ENCODE data around the gene TMPRSS9. TPM values are rescaled to one million over a fixed set of nuclear protein-coding genes. Genes with fewer than 3 reads are reported as not detected.
"Not testable (repeated sequence)": the region's sequence is repeated elsewhere in the genome, so short reads cannot be mapped to it uniquely, and the experiment has no call there.

Gene TMPRSS9
- polyA plus RNA-seq, 1 donor (not counting 4 experiments of a cell fraction or from before 2014, with no cell fraction given), result not detected

- Histone ChIP-seq H3K4me3 (ENCODE audit: control insufficient read depth in 2 of 3, extremely low read depth in 1 of 3, insufficient read depth in 2 of 3, low read depth in 1 of 3, low read length in 3 of 3) (no peak overlapping the region), H4K20me1 (ENCODE audit: control insufficient read depth, extremely low read depth, insufficient read depth, low read length) (no peaks in the 10 kb centered on the region), H3K4me1 (ENCODE audit: control insufficient read depth, extremely low read depth, insufficient read depth, low read length) (no peaks in the 10 kb centered on the region), H2AFZ (ENCODE audit: control insufficient read depth, low read length) (no peak overlapping the region), H3K27me3 (ENCODE audit: control insufficient read depth, extremely low read depth, insufficient read depth, low read length) (no peaks in the 10 kb centered on the region), H3K9me1 (ENCODE audit: control insufficient read depth, extremely low read depth, insufficient read depth, low read length) (no peaks in the 10 kb centered on the region), H3K4me2 (ENCODE audit: control insufficient read depth, extremely low read depth, insufficient read depth, low read depth, low read length) (no peak overlapping the region), H3K9ac (ENCODE audit: control insufficient read depth, extremely low read depth, insufficient read depth, low read length) (no peak overlapping the region), H3K79me2 (ENCODE audit: control insufficient read depth, insufficient read depth, low read length) (no peaks in the 10 kb centered on the region), H3K9me3 (ENCODE audit: control insufficient read depth, low read depth, low read length) (no peaks in the 10 kb centered on the region), H3K36me3 (ENCODE audit: control insufficient read depth in 2 of 2, extremely low read depth in 1 of 2, insufficient read depth in 2 of 2, low read length in 2 of 2) (peaks cover 5 to 15% of the 10 kb centered on the region in 2 experiments), H3K27ac (ENCODE audit: control insufficient read depth, insufficient read depth, low read length) (no peak overlapping the region)
- no peak for TF ChIP-seq CTCF (optimal IDR thresholded peaks at IDR 0.05 in 1 of 3, IDR thresholded peaks at IDR 0.05 in 1 of 3, conservative IDR thresholded peaks at IDR 0.05 in 1 of 3; ENCODE audit: extremely low read depth in 1 of 3, insufficient read depth in 2 of 3, low read length in 3 of 3)
- TF ChIP-seq EZH2 (IDR thresholded peaks at IDR 0.05; ENCODE audit: low read length), result no peak
- dilution Hi-C loops (cut with MboI; ENCODE audit: extremely low pct_ligation_motif_present, low sequenced_read_pairs), result no loop called here
- FAIRE-seq (no peak), DNase-seq (ENCODE audit: low read depth, low spot score) (no peak)
Measured at GRCh38 chr19:2415973-2416319, 55.9 kb downstream of the TMPRSS9 start.

GRCh38 chr19:2416321-2417097 lies 56.4 kb downstream of the TMPRSS9 start:
- Histone ChIP-seq H3K9me1 (ENCODE audit: control insufficient read depth, extremely low read depth, insufficient read depth, low read length) (no peaks in the 10 kb centered on the region), H2AFZ (ENCODE audit: control insufficient read depth, low read length) (no peak overlapping the region)

GRCh38 chr19:2417436-2417835 lies 57.4 kb downstream of the TMPRSS9 start:
- H4K20me1 ChIP-seq (ENCODE audit: control insufficient read depth, extremely low read depth, insufficient read depth, low read length); H3K9ac ChIP-seq (ENCODE audit: control insufficient read depth, extremely low read depth, insufficient read depth, low read length); H3K27me3 ChIP-seq (ENCODE audit: control insufficient read depth, extremely low read depth, insufficient read depth, low read length); H3K79me2 ChIP-seq (ENCODE audit: control insufficient read depth, insufficient read depth, low read length); H2AFZ ChIP-seq (ENCODE audit: control insufficient read depth, low read length); FAIRE-seq; DNase-seq (ENCODE audit: low read depth, low spot score); H3K4me3 ChIP-seq (ENCODE audit: control insufficient read depth in 2 of 3, extremely low read depth in 1 of 3, insufficient read depth in 2 of 3, low read depth in 1 of 3, low read length in 3 of 3); H3K9me3 ChIP-seq (ENCODE audit: control insufficient read depth, low read depth, low read length); H3K27ac ChIP-seq (ENCODE audit: control insufficient read depth, insufficient read depth, low read length); dilution Hi-C loops (cut with MboI; ENCODE audit: extremely low pct_ligation_motif_present, low sequenced_read_pairs); H3K4me1 ChIP-seq (ENCODE audit: control insufficient read depth, extremely low read depth, insufficient read depth, low read length); H3K9me1 ChIP-seq (ENCODE audit: control insufficient read depth, extremely low read depth, insufficient read depth, low read length); H3K4me2 ChIP-seq (ENCODE audit: control insufficient read depth, extremely low read depth, insufficient read depth, low read depth, low read length): not testable (repeated sequence)
- H3K36me3 ChIP-seq (ENCODE audit: control insufficient read depth in 2 of 2, extremely low read depth in 1 of 2, insufficient read depth in 2 of 2, low read length in 2 of 2), result peaks cover 9 to 21% of the 10 kb centered on the region in 2 experiments

More at GRCh38 chr19:2416321-2417097, 56.4 kb downstream of the TMPRSS9 start:
- H3K9ac ChIP-seq (ENCODE audit: control insufficient read depth, extremely low read depth, insufficient read depth, low read length), result no peak overlapping the region
- H3K4me1 ChIP-seq (ENCODE audit: control insufficient read depth, extremely low read depth, insufficient read depth, low read length), result no peaks in the 10 kb centered on the region
- H4K20me1 ChIP-seq (ENCODE audit: control insufficient read depth, extremely low read depth, insufficient read depth, low read length), result no peaks in the 10 kb centered on the region
- no peak overlapping the region for H3K4me3 ChIP-seq (ENCODE audit: control insufficient read depth in 2 of 3, extremely low read depth in 1 of 3, insufficient read depth in 2 of 3, low read depth in 1 of 3, low read length in 3 of 3)
- H3K4me2 ChIP-seq (ENCODE audit: control insufficient read depth, extremely low read depth, insufficient read depth, low read depth, low read length), result no peak overlapping the region
- FAIRE-seq (no peak), DNase-seq (ENCODE audit: low read depth, low spot score) (no peak)
- H3K27me3 ChIP-seq (ENCODE audit: control insufficient read depth, extremely low read depth, insufficient read depth, low read length), result no peaks in the 10 kb centered on the region
- H3K27ac ChIP-seq (ENCODE audit: control insufficient read depth, insufficient read depth, low read length), result no peak overlapping the region
- peaks cover 5 to 15% of the 10 kb centered on the region in 2 experiments for H3K36me3 ChIP-seq (ENCODE audit: control insufficient read depth in 2 of 2, extremely low read depth in 1 of 2, insufficient read depth in 2 of 2, low read length in 2 of 2)
- no peaks in the 10 kb centered on the region for H3K9me3 ChIP-seq (ENCODE audit: control insufficient read depth, low read depth, low read length)
- dilution Hi-C loops (cut with MboI; ENCODE audit: extremely low pct_ligation_motif_present, low sequenced_read_pairs), result no loop called here
- no peak for TF ChIP-seq EZH2 (IDR thresholded peaks at IDR 0.05; ENCODE audit: low read length)
- no peak for TF ChIP-seq CTCF (optimal IDR thresholded peaks at IDR 0.05 in 1 of 3, IDR thresholded peaks at IDR 0.05 in 1 of 3, conservative IDR thresholded peaks at IDR 0.05 in 1 of 3; ENCODE audit: extremely low read depth in 1 of 3, insufficient read depth in 2 of 3, low read length in 3 of 3)
- no peaks in the 10 kb centered on the region for H3K79me2 ChIP-seq (ENCODE audit: control insufficient read depth, insufficient read depth, low read length)
